K562 treated with DMSO at 1 percent for 48 hours (cell line): ENCODE measurements around the gene KLHDC7B. TPM values are rescaled to one million over a fixed set of nuclear protein-coding genes. Genes with fewer than 3 reads are reported as not detected.

Source experiments
- total RNA-seq: library from RNA; unstranded; fragments of 300-600 nt; gene quantifications from 2 replicates; pipeline ENCODE4 v1.2.3, GENCODE V29; 2022; ENCODE audit warnings: low replicate concordance; ENCODE audit errors: extremely low read depth

Gene KLHDC7B
- not detected in 2 replicates for total RNA-seq

DNA sequence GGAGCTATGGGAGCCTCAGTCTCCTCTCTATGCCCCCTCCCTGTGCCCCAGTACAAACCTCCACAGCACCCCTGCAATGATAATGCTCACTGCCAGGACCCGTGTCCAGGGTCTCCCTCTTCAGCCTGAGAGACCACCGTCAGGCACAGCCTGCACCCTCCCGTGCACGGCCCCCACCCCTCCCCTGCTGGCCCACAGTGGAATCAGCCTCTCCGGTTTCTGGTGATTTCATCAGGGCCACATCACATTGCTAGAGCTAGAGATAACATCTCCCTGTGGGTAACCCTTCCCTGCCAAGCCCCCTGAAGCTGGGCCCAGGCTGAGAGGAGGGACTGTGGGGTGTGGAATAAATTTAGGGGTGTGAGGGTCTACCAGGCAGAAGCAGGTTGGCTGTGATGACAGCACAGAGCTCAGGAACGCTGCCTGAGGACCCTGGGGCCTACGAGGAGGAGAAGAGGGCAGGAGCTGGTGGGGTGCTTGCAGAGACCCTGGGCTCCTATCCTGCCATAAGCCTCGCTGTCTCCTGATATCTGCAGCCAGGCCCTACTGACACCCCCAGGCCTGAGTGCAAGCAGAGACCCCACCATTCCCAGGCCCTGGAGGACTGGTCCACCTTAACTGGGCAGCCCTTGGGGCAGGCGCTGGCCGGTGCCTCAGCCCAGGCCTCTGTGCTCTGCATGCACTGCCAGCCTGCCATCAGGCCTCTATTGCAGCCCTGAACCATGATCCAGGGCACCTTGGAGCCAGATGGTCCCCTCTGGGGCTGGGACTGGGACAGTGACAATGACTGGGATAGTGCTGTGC is at the start of gene KLHDC7B:
Gene KLHDC7B (plus strand): TSS at position 378 of the 804 bp plus-strand sequence. CDS start 345 bp downstream, at position 723.

GRCh38 chr22:50507421-50507990 is 38.2 kb upstream of the KLHDC7B start, which contains the start of gene LMF2:
TSS of gene LMF2 (minus strand) at chr22:50507702. CDS start at chr22:50507675, 27 bp downstream.

DNA sequence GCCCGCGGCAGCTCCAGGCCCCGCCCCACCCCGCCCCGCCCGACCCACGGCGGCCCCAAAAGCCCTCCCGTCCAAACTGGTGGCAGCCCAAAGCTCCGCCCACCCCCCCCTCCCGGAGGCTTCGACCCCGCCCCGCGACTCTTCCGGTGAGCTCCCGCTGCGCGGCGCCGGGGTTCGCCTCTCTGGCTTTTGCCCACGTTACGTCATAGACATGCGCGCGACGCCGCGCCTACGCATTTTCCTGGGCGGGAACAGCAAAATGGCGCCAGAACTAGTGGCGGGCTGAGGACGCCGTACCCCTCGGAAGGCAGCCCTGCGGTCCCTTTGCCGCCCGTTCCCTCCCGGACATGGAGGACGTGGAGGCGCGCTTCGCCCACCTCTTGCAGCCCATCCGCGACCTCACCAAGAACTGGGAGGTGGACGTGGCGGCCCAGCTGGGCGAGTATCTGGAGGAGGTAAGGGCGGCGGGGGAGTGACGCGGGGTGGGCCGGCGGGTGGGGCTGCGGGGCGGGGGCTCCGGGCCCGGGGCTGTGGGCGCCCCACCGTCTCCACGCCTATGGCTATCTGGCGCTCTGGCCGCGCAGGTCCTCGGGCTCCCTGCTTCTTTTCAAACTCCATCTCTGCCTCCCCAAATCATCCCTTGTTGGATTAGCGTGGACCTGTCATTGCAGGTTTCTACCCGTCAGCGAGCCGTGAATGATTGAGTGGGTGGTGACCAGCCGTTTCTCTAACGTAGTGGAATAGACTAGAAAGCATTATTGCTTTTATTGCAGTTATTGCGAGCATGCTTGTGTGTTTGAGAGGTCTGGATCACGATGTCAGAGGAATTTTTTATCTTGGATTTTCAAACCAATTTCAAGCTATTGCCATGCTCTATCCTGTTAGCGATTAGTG is 37.5 kb upstream of the KLHDC7B start, which contains the start of gene NCAPH2:
Gene NCAPH2 (plus strand): TSS at position 234 of the 894 bp plus-strand sequence. CDS start 114 bp downstream, at position 348.

GRCh38 chr22:50525104-50525857 is 20.4 kb upstream of the KLHDC7B start, which contains the start of gene SCO2:
TSS of gene SCO2 (minus strand) at chr22:50525598. CDS start at chr22:50524411, 1,187 bp downstream.

DNA sequence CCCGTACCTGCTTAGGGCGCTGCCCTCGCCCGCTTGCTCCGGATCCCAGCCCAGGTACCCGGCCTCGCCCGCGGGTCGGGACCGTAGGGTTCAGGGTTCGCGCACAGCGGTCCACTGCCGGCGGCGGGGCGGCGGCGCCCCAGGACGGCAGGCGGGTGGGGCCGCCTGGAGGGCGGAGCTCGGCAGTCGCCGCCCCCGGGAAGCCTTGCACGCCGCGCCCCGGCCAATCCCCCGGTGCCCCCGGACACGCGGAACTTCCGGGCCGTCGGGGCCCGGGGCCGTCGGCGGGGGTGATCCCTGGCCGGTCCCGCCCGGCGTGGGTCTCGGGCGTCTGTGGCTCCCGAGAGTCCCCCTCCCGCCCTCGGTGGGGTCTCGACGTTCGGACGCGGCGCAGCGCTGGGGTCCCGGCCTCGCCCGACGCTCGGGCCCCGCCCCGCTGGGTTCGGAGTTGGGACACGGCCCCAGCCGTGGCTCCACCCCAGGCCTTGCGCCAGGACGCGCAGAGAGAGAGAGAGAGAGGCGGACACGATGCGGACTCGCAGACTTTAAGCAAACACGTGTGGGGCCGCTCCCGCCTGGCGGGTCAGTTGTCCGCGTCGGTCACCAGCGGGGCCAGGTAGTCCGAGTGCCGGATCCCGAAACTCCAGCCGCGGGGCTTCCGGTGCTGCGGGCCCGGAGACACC is 15.7 kb upstream of the KLHDC7B start, which contains the start of gene TYMP:
Gene TYMP (minus strand): TSS at position 116 of the 683 bp plus-strand sequence. CDS start 303 bp downstream, outside the sequence.

GRCh38 chr22:50562523-50563412 is 17.1 kb downstream of the KLHDC7B start, which contains the start of gene SYCE3:
TSS of gene SYCE3 (minus strand) at chr22:50562919. CDS start at chr22:50556405, 6,514 bp downstream.

DNA sequence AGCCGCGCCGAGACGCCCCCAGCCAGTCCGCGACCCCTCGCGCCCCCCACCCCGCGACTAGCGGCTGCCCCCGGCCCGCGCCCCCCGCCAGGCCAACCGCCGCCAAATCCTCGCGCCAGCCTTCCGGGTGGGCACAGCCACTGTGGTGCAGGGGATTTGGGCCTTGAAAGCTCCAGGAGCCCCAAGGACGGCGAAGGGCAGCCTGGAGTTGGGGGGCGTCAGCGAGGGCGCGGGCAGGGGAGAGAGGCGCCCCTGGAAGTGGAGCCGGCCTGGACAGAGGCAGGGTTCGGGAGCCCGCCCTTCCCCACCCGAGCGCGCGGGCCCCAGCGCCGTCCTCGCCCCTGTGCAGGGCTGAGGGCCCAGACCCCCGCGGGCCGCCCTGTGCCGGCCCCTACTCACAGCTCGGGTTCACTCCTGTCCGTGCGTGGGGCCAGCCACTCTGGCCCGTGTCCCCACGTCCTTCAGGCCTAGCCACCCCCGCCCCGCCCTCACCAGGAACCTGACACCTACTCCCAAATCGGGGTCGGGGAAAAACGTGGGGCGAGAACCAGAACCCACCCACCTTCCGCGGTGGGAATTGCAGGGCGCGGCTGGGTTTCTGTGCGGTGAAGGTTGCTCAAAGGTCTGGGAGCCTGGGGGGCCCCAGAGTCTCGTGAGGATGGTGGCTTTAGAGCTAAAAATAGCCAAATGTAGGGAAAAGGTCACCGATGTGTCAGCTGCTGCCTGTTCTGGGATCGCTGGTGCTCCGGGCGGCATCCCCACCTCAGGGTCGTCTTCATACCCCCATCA is 32.5 kb downstream of the KLHDC7B start, which contains the start of gene CPT1B:
Gene CPT1B (minus strand): TSS at position 441 of the 789 bp plus-strand sequence. CDS start 512 bp downstream, outside the sequence.

GRCh38 chr22:50582493-50583293 is 37.0 kb downstream of the KLHDC7B start, which contains the start of gene CHKB:
TSS of gene CHKB (minus strand) at chr22:50582849. CDS start at chr22:50582781, 68 bp downstream.

DNA sequence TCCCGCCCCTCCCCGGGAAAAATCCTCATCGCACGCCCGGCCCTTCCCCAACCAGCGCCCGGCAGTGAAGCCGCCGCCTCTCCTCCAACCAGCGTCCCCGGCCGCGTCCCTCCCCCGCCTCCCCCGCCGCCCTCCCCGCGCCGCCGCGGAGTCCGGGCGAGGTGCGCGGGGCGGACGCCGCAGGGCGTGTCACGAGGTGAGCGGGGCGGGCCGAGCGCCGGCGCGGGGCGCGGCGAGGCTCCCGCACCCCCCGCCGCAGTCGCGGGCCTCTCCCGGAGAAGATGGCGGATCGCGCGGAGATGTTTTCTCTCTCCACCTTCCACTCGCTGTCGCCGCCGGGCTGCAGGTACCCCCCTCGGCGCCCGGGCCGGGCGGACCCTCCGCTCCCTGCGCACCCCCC is 54.8 kb downstream of the KLHDC7B start, which contains the start of gene MAPK8IP2:
Gene MAPK8IP2 (plus strand): TSS at position 256 of the 400 bp plus-strand sequence. CDS start 26 bp downstream, at position 282.

Other genes with a start within 250 kb of the KLHDC7B start
- gene PLXNB2, start 238.3 kb upstream of the KLHDC7B start, total RNA-seq, result not detected in 2 replicates
- not detected in 2 replicates for gene DENND6B, start 218.9 kb upstream of the KLHDC7B start, total RNA-seq
- gene PPP6R2, start 202.6 kb upstream of the KLHDC7B start, total RNA-seq, result 112 TPM in 1 of 2 replicates, not detected in the other
- gene SBF1, start 70.9 kb upstream of the KLHDC7B start, total RNA-seq, result 58.0 TPM in 1 of 2 replicates, not detected in the other
- gene ADM2, start 64.4 kb upstream of the KLHDC7B start, total RNA-seq, result not detected in 2 replicates
- gene MIOX, start 59.0 kb upstream of the KLHDC7B start, total RNA-seq, result not detected in 2 replicates
- not detected in 2 replicates for gene LMF2, start 38.2 kb upstream of the KLHDC7B start, total RNA-seq
- not detected in 2 replicates for gene NCAPH2, start 37.7 kb upstream of the KLHDC7B start, total RNA-seq
- gene SCO2, start 20.3 kb upstream of the KLHDC7B start, total RNA-seq, result not detected in 2 replicates
- not detected in 2 replicates for gene TYMP, start 15.9 kb upstream of the KLHDC7B start, total RNA-seq
- not detected in 2 replicates for gene SYCE3, start 17.0 kb downstream of the KLHDC7B start, total RNA-seq
- not detected in 2 replicates for gene CPT1B, start 32.5 kb downstream of the KLHDC7B start, total RNA-seq
- not detected in 2 replicates for gene CHKB, start 37.0 kb downstream of the KLHDC7B start, total RNA-seq
- gene MAPK8IP2, start 54.9 kb downstream of the KLHDC7B start, total RNA-seq, result not detected in 2 replicates
- not detected in 2 replicates for gene ARSA, start 82.3 kb downstream of the KLHDC7B start, total RNA-seq
- gene SHANK3, start 126.9 kb downstream of the KLHDC7B start, total RNA-seq, result not detected in 2 replicates
- gene ACR, start 192.3 kb downstream of the KLHDC7B start, total RNA-seq, result not detected in 2 replicates
- not detected in 2 replicates for gene RABL2B, start 237.7 kb downstream of the KLHDC7B start, total RNA-seq